Skin epidermis (tissue), 12 donors: ENCODE measurements around the gene SIGLEC14.

Experiments used
- H3K27ac ChIP-seq, 21 experiments: fragments of 200-600 bp; sonication (generic) in 11 of 21; one replicate each; pipeline ENCODE4 v1.5.0; 2020; ENCODE audit warnings: mild to moderate bottlenecking in 3 of 21, inconsistent platforms in 2 of 21, moderate library complexity in 2 of 21
- H3K4me3 ChIP-seq, 7 experiments: fragments of 200-600 bp; sonication (generic) in 2 of 7; one replicate each; pipeline ENCODE4 v1.5.0; 2020; ENCODE audit warnings: inconsistent platforms in 2 of 7, mild to moderate bottlenecking in 2 of 7, moderate library complexity in 1 of 7

SIGLEC14 gene

GRCh38 chr19:51628153-51628939, 18.3 kb downstream of the SIGLEC14 start:
- no peak overlapping the region for H3K27ac ChIP-seq
- no peak overlapping the region for H3K4me3 ChIP-seq

- Histone ChIP-seq H3K4me3 (no peak overlapping the region), H3K27ac (no peak overlapping the region)
These were observed 19.0 kb downstream of the SIGLEC14 start for GRCh38 chr19:51627491-51628138.

GRCh38 chr19:51626675-51627074, 19.9 kb downstream of the SIGLEC14 start:
- Histone ChIP-seq H3K4me3 (no peak overlapping the region), H3K27ac (no peak overlapping the region)

GRCh38 chr19:51621178-51621577, 25.4 kb downstream of the SIGLEC14 start:
- Histone ChIP-seq H3K27ac (no peak overlapping the region), H3K4me3 (no peak overlapping the region)

GRCh38 chr19:51615991-51616390, 30.6 kb downstream of the SIGLEC14 start:
- Histone ChIP-seq H3K4me3 (no peak overlapping the region), H3K27ac (no peak overlapping the region)

GRCh38 chr19:51614789-51615188, 31.8 kb downstream of the SIGLEC14 start:
- Histone ChIP-seq H3K4me3 (no peak overlapping the region), H3K27ac (no peak overlapping the region)

GRCh38 chr19:51610576-51610975, 36.0 kb downstream of the SIGLEC14 start:
- Histone ChIP-seq H3K27ac (no peak overlapping the region), H3K4me3 (no peak overlapping the region)

GRCh38 chr19:51607920-51608562, 38.6 kb downstream of the SIGLEC14 start:
- Histone ChIP-seq H3K27ac (no peak overlapping the region), H3K4me3 (no peak overlapping the region)

GRCh38 chr19:51607077-51607476, 39.5 kb downstream of the SIGLEC14 start:
- Histone ChIP-seq H3K4me3 (no peak overlapping the region), H3K27ac (no peak overlapping the region)

GRCh38 chr19:51602189-51602854, 44.3 kb downstream of the SIGLEC14 start:
- Histone ChIP-seq H3K4me3 (no peak overlapping the region), H3K27ac (no peak overlapping the region)

- Histone ChIP-seq H3K4me3 (no peak overlapping the region), H3K27ac (peak overlapping the region in 1 of 21 experiments; percentile 51)
These were observed 45.6 kb downstream of the SIGLEC14 start for GRCh38 chr19:51600940-51601580.

- no peak overlapping the region for H3K27ac ChIP-seq
- H3K4me3 ChIP-seq, result no peak overlapping the region
These were observed 47.5 kb downstream of the SIGLEC14 start for GRCh38 chr19:51599084-51599483.

GRCh38 chr19:51598159-51598915, 48.3 kb downstream of the SIGLEC14 start:
- Histone ChIP-seq H3K4me3 (no peak overlapping the region), H3K27ac (no peak overlapping the region)

- Histone ChIP-seq H3K4me3 (no peak overlapping the region), H3K27ac (no peak overlapping the region)
These were observed 51.1 kb downstream of the SIGLEC14 start for GRCh38 chr19:51595190-51596175.

- peak overlapping the region; percentile 33 to 59 (median 45) for H3K4me3 ChIP-seq
- peak overlapping the region in 14 of 21 experiments; percentile 6 to 76 (median 45) for H3K27ac ChIP-seq
These were observed 51.9 kb downstream of the SIGLEC14 start for GRCh38 chr19:51594774-51595109.

GRCh38 chr19:51593969-51594773, 52.5 kb downstream of the SIGLEC14 start:
- Histone ChIP-seq H3K27ac (peak overlapping the region in 16 of 21 experiments; percentile 6 to 76 (median 40)), H3K4me3 (peak overlapping the region; percentile 33 to 59 (median 45))
